Muscle layer of colon (tissue), 2 donors: ENCODE measurements around the gene NARS2.

Experiments
- H3K27ac ChIP-seq: one replicate; pipeline ENCODE4 v1.7.0; 2013; ENCODE audit warnings: low read depth, mild to moderate bottlenecking, low read length, moderate library complexity
- H3K27me3 ChIP-seq, 2 donors: one replicate each; pipeline ENCODE4 v1.7.0; 2013; ENCODE audit warnings: low read length in 2 of 2, mild to moderate bottlenecking in 2 of 2; ENCODE audit not compliant: insufficient read depth in 2 of 2, control insufficient read depth in 1 of 2
- H3K36me3 ChIP-seq: one replicate; pipeline ENCODE4 v1.7.0; 2013; ENCODE audit warnings: mild to moderate bottlenecking, low read length; ENCODE audit not compliant: insufficient read depth
- H3K4me1 ChIP-seq: one replicate; pipeline ENCODE4 v1.7.0; 2013; ENCODE audit warnings: mild to moderate bottlenecking, low read length; ENCODE audit not compliant: insufficient read depth
- H3K4me3 ChIP-seq, 2 donors: one replicate each; pipeline ENCODE4 v1.7.0; 2013; ENCODE audit warnings: low read length in 2 of 2, low read depth in 1 of 2, mild to moderate bottlenecking in 1 of 2, moderate library complexity in 1 of 2
- H3K9ac ChIP-seq: one replicate; pipeline ENCODE4 v1.7.0; 2013; ENCODE audit warnings: low read length
- H3K9me3 ChIP-seq: one replicate; pipeline ENCODE4 v1.7.0; 2013; ENCODE audit warnings: mild to moderate bottlenecking, low read length
- donor health status: abdominal sarcoma.
- donor health status: Adenocarcinoma of cecum.

The NARS2 gene

GRCh38 chr11:78418584-78419211, 156.0 kb downstream of the NARS2 start:
- Histone ChIP-seq H3K27ac (peak overlapping the region; percentile 66), H3K27me3 (no peaks in the 10 kb centered on the region), H3K4me1 (peaks cover 22% of the 10 kb centered on the region), H3K36me3 (no peaks in the 10 kb centered on the region), H3K9me3 (no peaks in the 10 kb centered on the region), H3K9ac (no peak overlapping the region), H3K4me3 (peak overlapping the region; percentile 55 to 62)

GRCh38 chr11:78417888-78418583, 156.6 kb downstream of the NARS2 start:
- no peaks in the 10 kb centered on the region for H3K27me3 ChIP-seq
- H3K4me3 ChIP-seq: peak overlapping the region; percentile 55 to 62
- no peaks in the 10 kb centered on the region for H3K36me3 ChIP-seq
- H3K27ac ChIP-seq: peak overlapping the region; percentile 66
- no peaks in the 10 kb centered on the region for H3K9me3 ChIP-seq
- H3K4me1 ChIP-seq: peaks cover 22% of the 10 kb centered on the region
- H3K9ac ChIP-seq: no peak overlapping the region

GRCh38 chr11:78417175-78417887, 157.3 kb downstream of the NARS2 start, which contains the start of gene GAB2:
GAB2 (minus strand) TSS chr11:78417820; CDS start chr11:78417720, 100 bp downstream.
- Histone ChIP-seq H3K9me3 (no peaks in the 10 kb centered on the region), H3K4me3 (peak within 1 kb of the TSS; percentile 60 to 71), H3K9ac (peak within 1 kb of the TSS; percentile 66), H3K27ac (peak within 1 kb of the TSS; percentile 66), H3K36me3 (no peaks in the 10 kb centered on the region), H3K4me1 (peaks cover 22% of the 10 kb centered on the region), H3K27me3 (no peaks in the 10 kb centered on the region)

GRCh38 chr11:78416285-78417174, 158.1 kb downstream of the NARS2 start:
- Histone ChIP-seq H3K27me3 (no peaks in the 10 kb centered on the region), H3K4me3 (peak overlapping the region; percentile 60 to 71), H3K36me3 (no peaks in the 10 kb centered on the region), H3K9ac (peak overlapping the region; percentile 66), H3K4me1 (peaks cover 22% of the 10 kb centered on the region), H3K9me3 (no peaks in the 10 kb centered on the region), H3K27ac (peak overlapping the region; percentile 35)

- Histone ChIP-seq H3K9ac (no peak overlapping the region), H3K27ac (no peak overlapping the region), H3K27me3 (no peaks in the 10 kb centered on the region), H3K4me1 (peaks cover 17% of the 10 kb centered on the region), H3K36me3 (no peaks in the 10 kb centered on the region), H3K9me3 (no peaks in the 10 kb centered on the region), H3K4me3 (no peak overlapping the region)
Observed at GRCh38 chr11:78415338-78415737, 159.3 kb downstream of the NARS2 start.

- no peak overlapping the region for H3K27ac ChIP-seq
Observed at GRCh38 chr11:78414321-78415051, 160.2 kb downstream of the NARS2 start.

GRCh38 chr11:78408619-78409018, 166.0 kb downstream of the NARS2 start:
- Histone ChIP-seq H3K9ac (no peak overlapping the region), H3K27ac (no peak overlapping the region), H3K9me3 (peaks cover 4% of the 10 kb centered on the region)

More at GRCh38 chr11:78414321-78415051, 160.2 kb downstream of the NARS2 start:
- Histone ChIP-seq H3K9me3 (peaks cover 4% of the 10 kb centered on the region), H3K4me1 (peaks cover 13% of the 10 kb centered on the region), H3K4me3 (no peak overlapping the region), H3K27me3 (no peaks in the 10 kb centered on the region), H3K36me3 (no peaks in the 10 kb centered on the region), H3K9ac (no peak overlapping the region)

GRCh38 chr11:78406568-78407196, 168.0 kb downstream of the NARS2 start:
- Histone ChIP-seq H3K36me3 (no peaks in the 10 kb centered on the region), H3K9me3 (peaks cover 4% of the 10 kb centered on the region), H3K27me3 (no peaks in the 10 kb centered on the region), H3K27ac (no peak overlapping the region), H3K4me1 (no peaks in the 10 kb centered on the region), H3K9ac (no peak overlapping the region), H3K4me3 (no peak overlapping the region)

More at GRCh38 chr11:78408619-78409018, 166.0 kb downstream of the NARS2 start:
- Histone ChIP-seq H3K27me3 (no peaks in the 10 kb centered on the region), H3K36me3 (no peaks in the 10 kb centered on the region), H3K4me3 (no peak overlapping the region), H3K4me1 (no peaks in the 10 kb centered on the region)

GRCh38 chr11:78405805-78406204, 168.9 kb downstream of the NARS2 start:
- Histone ChIP-seq H3K9ac (no peak overlapping the region), H3K4me1 (no peaks in the 10 kb centered on the region), H3K4me3 (no peak overlapping the region), H3K36me3 (no peaks in the 10 kb centered on the region), H3K27ac (no peak overlapping the region), H3K27me3 (no peaks in the 10 kb centered on the region), H3K9me3 (peaks cover 4% of the 10 kb centered on the region)

- Histone ChIP-seq H3K27me3 (no peaks in the 10 kb centered on the region), H3K9ac (no peak overlapping the region), H3K4me3 (no peak overlapping the region), H3K36me3 (no peaks in the 10 kb centered on the region), H3K27ac (no peak overlapping the region), H3K4me1 (no peaks in the 10 kb centered on the region), H3K9me3 (no peaks in the 10 kb centered on the region)
Observed at GRCh38 chr11:78403781-78404180, 170.9 kb downstream of the NARS2 start.
